ENCODE measurements around the gene NUPR1. TPM values are rescaled to one million over a fixed set of nuclear protein-coding genes. Genes with fewer than 3 reads are reported as not detected.
"Not testable (repeated sequence)": the region's sequence is repeated elsewhere in the genome, so short reads cannot be mapped to it uniquely, and the experiment has no call there.

The NUPR1 gene
- total RNA-seq, 1 donor from 2014 or later = 1.4 TPM

DNA sequence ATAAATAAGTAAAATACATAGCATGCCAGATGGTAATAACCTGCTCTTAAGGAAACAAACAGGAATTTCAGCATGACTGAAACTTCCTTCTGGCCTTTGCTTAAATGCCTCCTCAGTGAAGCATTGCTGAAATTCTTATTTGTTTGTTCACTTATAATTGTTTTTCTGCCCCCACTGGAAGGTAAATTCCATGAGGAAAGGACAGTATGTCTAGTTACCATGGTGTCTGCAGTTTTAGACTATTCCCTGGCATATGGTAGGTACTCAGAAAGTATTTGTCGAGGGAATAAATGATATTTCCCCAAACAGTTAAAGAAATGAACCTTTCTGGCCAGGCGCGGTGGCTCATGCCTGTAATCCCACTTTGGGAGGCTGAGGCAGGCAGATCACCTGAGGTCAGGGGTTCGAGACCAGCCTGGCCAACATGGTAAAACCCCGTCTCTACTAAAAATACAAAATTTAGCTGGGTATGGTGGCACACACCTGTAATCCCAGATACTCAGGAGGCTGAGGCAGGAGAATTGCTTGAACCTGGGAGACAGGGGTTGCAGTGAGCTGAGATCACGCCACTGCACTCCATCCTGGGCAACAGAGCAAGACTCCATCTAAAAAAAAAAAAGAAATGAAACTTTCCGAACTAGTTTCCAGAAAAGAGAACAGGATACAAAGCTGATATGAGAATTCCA, 11.5 kb downstream of the NUPR1 start:
- peak; percentile 90 for DNase-seq (ENCODE audit: low read depth)

DNA sequence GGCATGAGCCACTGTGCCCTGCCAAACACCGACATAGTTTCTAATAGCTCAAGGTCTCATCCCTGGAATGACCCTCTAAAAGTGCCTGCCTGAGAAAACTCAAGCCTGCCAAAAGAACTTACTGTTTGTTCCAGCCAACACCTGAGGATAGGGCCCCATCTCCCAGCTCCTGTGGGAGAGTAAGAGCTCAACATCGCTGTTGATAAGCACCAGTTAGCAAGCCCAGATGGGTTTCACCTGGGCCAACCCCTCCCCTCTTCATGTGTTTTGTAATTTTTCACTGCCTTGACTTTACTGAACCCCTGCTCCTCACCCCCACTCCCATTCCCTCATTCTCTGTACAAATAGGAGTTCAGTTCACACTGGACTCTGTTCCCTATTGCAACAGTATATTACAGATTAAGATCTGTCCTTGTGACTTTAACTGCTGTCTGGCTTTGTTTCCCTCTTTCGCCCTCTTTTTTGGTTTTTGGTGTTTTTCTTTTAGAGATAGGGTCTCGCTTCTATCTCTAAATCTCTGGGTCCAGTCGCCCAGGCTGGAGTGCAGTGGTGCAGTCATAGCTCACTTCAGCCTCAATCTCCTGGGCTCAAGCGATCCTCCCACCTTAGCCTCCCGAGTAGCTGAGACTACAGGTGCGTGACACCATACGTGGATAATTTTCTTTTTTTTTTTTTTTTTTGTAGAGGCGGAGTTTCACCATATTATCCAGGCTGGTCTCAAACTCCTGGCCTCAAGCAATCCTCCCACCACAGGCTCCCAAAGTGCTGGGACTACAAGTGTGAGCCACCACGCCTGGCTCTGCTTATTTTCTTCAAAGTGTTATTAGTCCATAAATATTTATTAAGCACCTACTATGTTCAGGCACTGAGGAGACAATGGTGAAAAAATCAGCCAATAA, 12.3 kb downstream of the NUPR1 start:
- no peak for DNase-seq (ENCODE audit: low read depth)

DNA sequence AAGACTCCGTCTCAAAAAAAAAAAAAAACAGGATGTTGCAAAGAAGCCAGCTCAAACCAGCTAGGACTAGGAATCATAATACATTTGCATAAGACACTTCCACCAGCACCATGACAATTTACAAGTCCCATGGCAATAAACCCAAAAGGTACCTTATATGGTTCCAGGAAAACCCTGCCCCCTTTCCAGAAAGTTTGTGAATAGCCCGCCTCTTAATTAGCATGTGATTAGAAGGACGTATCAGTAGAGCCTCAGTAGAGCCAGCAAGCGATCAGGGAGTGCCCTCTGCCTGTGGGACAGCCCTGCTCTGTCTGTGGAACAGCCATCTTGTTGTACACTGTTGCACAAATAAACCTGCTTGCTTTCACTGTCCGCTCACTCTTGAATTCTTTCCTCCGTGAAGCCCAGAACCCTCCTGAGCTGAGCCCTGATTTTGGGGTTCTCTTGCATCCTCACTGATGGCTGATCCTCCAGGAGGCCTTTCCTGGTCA, 14.0 kb downstream of the NUPR1 start:
- no peak for DNase-seq (ENCODE audit: low read depth)

- no peak for DNase-seq (ENCODE audit: low read depth)
Measured at GRCh38 chr16:28522792-28523191, 16.0 kb downstream of the NUPR1 start.

- DNase-seq (ENCODE audit: low read depth) = no peak
Measured at GRCh38 chr16:28521436-28521835, 17.3 kb downstream of the NUPR1 start.

DNA sequence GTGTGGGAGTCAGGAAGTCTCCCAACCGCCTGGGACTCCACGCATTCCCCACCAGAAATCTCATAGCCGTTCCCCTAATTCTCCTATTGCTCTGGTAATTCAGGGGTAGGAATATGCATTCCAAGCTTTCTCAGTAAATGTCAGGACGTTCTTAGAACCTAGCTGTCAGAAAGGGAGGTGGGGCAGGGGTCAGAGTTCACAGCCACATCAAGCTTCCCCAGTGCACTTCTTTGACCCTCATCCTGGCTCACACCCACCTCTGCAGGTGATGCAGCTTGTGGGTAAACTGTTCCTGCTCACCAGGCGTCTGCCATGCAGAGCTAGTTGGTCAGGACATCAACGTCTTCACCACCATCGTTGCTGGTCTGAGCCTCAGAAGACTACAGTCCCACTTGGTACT, 18.1 kb downstream of the NUPR1 start:
- DNase-seq (ENCODE audit: low read depth) = no peak

- no peak for DNase-seq (ENCODE audit: low read depth)
Measured at GRCh38 chr16:28514246-28514645, 24.5 kb downstream of the NUPR1 start.

- no peak for DNase-seq (ENCODE audit: low read depth)
Measured at GRCh38 chr16:28513484-28514181, 25.1 kb downstream of the NUPR1 start.

GRCh38 chr16:28511801-28512789, 26.7 kb downstream of the NUPR1 start:
- DNase-seq (ENCODE audit: low read depth) = no peak

- no peak for DNase-seq (ENCODE audit: low read depth)
Measured at GRCh38 chr16:28511031-28511430, 27.7 kb downstream of the NUPR1 start.

DNA sequence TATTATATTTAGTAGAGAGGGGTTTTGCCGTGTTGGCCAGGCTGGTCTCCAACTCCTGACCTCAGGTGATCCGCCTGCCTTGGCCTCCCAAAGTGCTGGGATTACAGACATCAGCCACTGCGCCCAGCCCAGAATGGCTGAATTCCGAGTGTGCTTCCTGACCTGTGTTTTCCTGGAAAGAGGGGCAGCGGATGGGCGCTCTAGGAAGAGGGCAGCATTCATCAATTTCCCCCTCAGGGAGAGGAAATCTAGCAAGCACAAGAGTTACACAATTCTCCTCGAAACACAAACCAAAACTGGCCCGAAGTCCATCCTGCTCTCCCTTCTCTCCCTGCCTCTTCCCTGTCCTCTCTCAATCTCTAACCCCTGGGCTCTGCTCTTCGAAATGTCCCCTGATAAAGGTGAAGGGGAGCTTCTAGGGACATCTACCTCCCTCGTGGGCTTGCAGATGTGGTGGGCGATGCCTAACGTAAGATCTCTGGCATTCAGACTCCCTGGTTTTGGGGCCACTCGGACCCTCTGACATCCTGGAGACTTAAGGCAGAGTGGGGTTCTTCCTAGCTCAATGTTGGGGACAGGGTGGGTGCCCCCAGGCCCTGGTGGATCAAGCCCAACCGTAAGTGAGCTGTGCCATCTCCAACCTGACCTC, 33.2 kb downstream of the NUPR1 start:
- DNase-seq (ENCODE audit: low read depth) = peak; percentile 24

- peak; percentile 64 for DNase-seq (ENCODE audit: low read depth)
Measured at GRCh38 chr16:28504707-28505404, 33.9 kb downstream of the NUPR1 start.

DNA sequence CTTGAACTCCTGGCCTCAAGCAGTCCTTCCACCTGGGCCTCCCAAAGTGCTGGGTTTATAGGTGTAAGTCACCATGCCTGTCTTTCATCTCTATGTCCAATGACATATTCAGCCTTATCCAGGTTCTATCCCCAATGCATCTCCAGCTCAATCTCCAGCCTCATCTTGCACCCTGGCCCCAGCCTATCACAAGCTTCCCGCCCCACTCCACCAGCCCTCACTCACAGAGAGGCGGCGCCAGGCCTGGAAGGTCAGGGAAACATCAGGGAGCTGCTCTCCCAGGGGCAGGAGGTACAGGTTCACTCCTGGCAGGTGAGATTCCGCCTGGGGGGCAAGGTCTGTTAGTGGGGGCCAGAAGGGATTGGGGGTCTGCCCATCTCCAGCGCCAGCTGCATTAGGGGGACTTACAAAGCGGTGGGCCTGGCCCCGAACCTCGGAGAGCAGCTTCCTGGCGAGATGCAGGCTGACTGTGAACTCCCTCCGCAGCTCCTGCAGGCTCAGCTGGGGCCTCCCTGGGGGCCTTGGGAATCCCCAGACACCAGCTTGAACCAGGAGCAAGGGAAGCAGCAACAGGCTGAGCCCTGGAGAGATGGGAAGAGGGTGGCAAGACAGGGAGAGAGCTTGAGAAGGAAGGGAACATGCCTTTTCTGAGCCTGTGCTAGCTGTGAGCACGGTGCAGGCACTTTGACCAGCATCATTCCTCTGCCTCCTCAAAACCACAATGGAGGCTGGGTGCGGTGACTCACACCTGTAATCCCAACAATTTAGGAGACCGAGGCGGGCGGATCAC, 35.1 kb downstream of the NUPR1 start:
- DNase-seq (ENCODE audit: low read depth) = no peak

GRCh38 chr16:28502290-28502689, 36.5 kb downstream of the NUPR1 start:
- DNase-seq (ENCODE audit: low read depth) = no peak

- no peak for DNase-seq (ENCODE audit: low read depth)
Measured at GRCh38 chr16:28501258-28502232, 37.2 kb downstream of the NUPR1 start.

- not testable (repeated sequence) for DNase-seq (ENCODE audit: low read depth)
Measured at GRCh38 chr16:28500476-28501180, 38.1 kb downstream of the NUPR1 start.

DNA sequence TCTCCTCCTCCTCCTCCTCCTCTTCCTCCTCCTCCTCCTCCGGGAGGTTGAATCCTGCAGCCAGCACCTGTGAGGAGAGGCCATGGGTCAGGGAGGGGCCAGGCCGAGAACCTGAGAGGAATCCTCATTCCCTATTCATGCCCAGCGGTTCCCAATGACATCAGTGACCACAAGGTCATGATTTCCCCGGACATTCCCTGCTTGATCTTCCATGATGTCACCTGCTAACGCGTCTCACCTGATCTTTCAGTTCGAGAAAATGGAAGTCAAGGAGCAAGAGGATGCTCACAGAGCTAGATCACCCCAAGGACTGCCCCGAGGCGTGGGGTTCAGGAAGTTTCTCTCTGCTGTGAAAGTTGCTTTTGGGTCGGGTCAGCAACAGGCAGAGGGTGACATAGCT, 38.9 kb downstream of the NUPR1 start:
- no peak for DNase-seq (ENCODE audit: low read depth)

Data from renal cortical epithelial cell (primary cell).